HCT116 (cell line): ENCODE measurements around the gene COASY. TPM values are rescaled to one million over a fixed set of nuclear protein-coding genes. Genes with fewer than 3 reads are reported as not detected.
A peak's percentile ranks its signal among the peaks of the same experiment; 100 is the strongest.

Experiments
- ATAC-seq: fragments of 200-7000 bp; cut with Tn5 transposase; 2 replicates; pipeline ENCODE4 v1.9.1; 2020; ENCODE audit warnings: mild to moderate bottlenecking, moderate library complexity
- BruUV-seq: library from RNA; stranded (reverse); fragments of 400-500 nt; replicated peaks from 2 replicates; lab custom pipeline; 2021; lab: Mats Ljungman, UMichigan
- CTCF ChIA-PET: fragments of 300-600 bp; sonication (Branson Sonifier 250); formaldehyde crosslinking; loops from one replicate; lab custom pipeline; 2021; ENCODE audit warnings: antibody characterized with exemption; lab: Charles Lee
- POLR2A ChIA-PET: fragments of 300-600, 350-600 bp; sonication (Branson Sonifier 250); formaldehyde crosslinking; loops from one replicate; lab custom pipeline; 2021; ENCODE audit warnings: antibody characterized with exemption; lab: Charles Lee
- RAD21 ChIA-PET, 2 experiments: fragments of 300-600 bp; sonication (Branson Sonifier 250); formaldehyde crosslinking; loops; one replicate each; lab custom pipeline; 2023; ENCODE audit warnings: low total read pairs in 2 of 2; ENCODE audit not compliant: uncharacterized antibody in 2 of 2, unreplicated experiment in 2 of 2, low non-redundant PET in 1 of 2; lab: Charles Lee
- DNase-seq: peaks from one replicate; pipeline ENCODE4 v3.0.0-alpha.2; 2010; ENCODE audit warnings: low read depth, low spot score
- H2AFZ ChIP-seq: fragments of 200-600 bp; shearing (Covaris generic), sonication (generic); 2 replicates; pipeline ENCODE4 v1.6.1; 2017; ENCODE audit warnings: low read depth, mixed run types, mixed read lengths, antibody characterized with exemption, low read length; ENCODE audit not compliant: poor library complexity, severe bottlenecking
- H3K27ac ChIP-seq: 2 replicates; pipeline ENCODE4 v1.5.1; 2012; ENCODE audit warnings: low read depth, low read length
- H3K27me3 ChIP-seq: fragments of 200-600 bp; sonication (generic); 2 replicates; pipeline ENCODE4 v1.6.1; 2016; ENCODE audit warnings: mixed run types, low read length, mixed read lengths; ENCODE audit not compliant: insufficient read depth
- H3K36me3 ChIP-seq, 2 experiments: fragments of 200-500 bp in 1 of 2; fragments of 200-600 bp in 1 of 2; sonication (Bioruptor generic) in 1 of 2; sonication (generic) in 1 of 2; 2 replicates each; pipeline versions ENCODE4 v1.5.1 to v1.6.1; 2014 to 2016; ENCODE audit warnings: low read length in 2 of 2, inconsistent platforms in 1 of 2, mixed read lengths in 1 of 2, mixed run types in 1 of 2; ENCODE audit not compliant: insufficient read depth in 2 of 2, control insufficient read depth in 1 of 2
- H3K4me1 ChIP-seq, 2 experiments: fragments of 200-600 bp in 1 of 2; sonication (generic) in 1 of 2; 2 replicates each; pipeline versions ENCODE4 v1.5.1 to v1.6.1; 2012 to 2017; ENCODE audit warnings: low read length in 2 of 2, inconsistent platforms in 1 of 2, mild to moderate bottlenecking in 1 of 2, mixed read lengths in 1 of 2, mixed run types in 1 of 2, moderate library complexity in 1 of 2; ENCODE audit not compliant: insufficient read depth in 2 of 2, control insufficient read depth in 1 of 2
- H3K4me2 ChIP-seq: fragments of 200-600 bp; sonication (generic); 2 replicates; pipeline ENCODE4 v1.6.1; 2017; ENCODE audit warnings: mixed run types, low read length, mixed read lengths
- H3K4me3 ChIP-seq, 2 experiments: fragments of 200-600 bp in 1 of 2; sonication (generic) in 1 of 2; replicated peaks in 1 of 2; 2 replicates each; pipeline ENCODE4 v1.5.1; 2011 to 2016; ENCODE audit warnings: low read length in 2 of 2, control low read depth in 1 of 2, low read depth in 1 of 2, mild to moderate bottlenecking in 1 of 2, mixed read lengths in 1 of 2, mixed run types in 1 of 2
- H3K79me2 ChIP-seq: fragments of 200-600 bp; sonication (generic); 2 replicates; pipeline ENCODE4 v1.6.1; 2017; ENCODE audit warnings: mild to moderate bottlenecking, mixed run types, low read length, moderate library complexity, mixed read lengths; ENCODE audit not compliant: insufficient read depth
- H3K9ac ChIP-seq: fragments of 200-600 bp; sonication (generic); 2 replicates; pipeline ENCODE4 v1.6.1; 2016; ENCODE audit warnings: low read length, mixed read lengths
- H3K9me2 ChIP-seq: fragments of 200-600 bp; sonication (generic), shearing (Covaris generic); 2 replicates; pipeline ENCODE4 v1.6.1; 2017; ENCODE audit warnings: mixed run types, mild to moderate bottlenecking, moderate library complexity; ENCODE audit not compliant: insufficient read depth
- H3K9me3 ChIP-seq, 2 experiments: fragments of 200-500 bp in 1 of 2; fragments of 200-600 bp in 1 of 2; sonication (Bioruptor generic) in 1 of 2; sonication (generic) in 1 of 2; 2 replicates each; pipeline ENCODE4 v1.6.1; 2014 to 2017; ENCODE audit warnings: low read length in 2 of 2, mixed read lengths in 2 of 2, inconsistent platforms in 1 of 2, low read depth in 1 of 2, mild to moderate bottlenecking in 1 of 2, mixed run types in 1 of 2, moderate library complexity in 1 of 2; ENCODE audit not compliant: control insufficient read depth in 1 of 2, insufficient read depth in 1 of 2
- H4K20me1 ChIP-seq: fragments of 200-600 bp; sonication (generic), shearing (Covaris generic); 2 replicates; pipeline ENCODE4 v1.6.1; 2017; ENCODE audit warnings: mixed run types, mild to moderate bottlenecking, moderate library complexity; ENCODE audit not compliant: insufficient read depth
- ATF3 ChIP-seq: IDR thresholded peaks from 2 replicates; pipeline ENCODE4 v1.6.1; 2012
- CBX3 ChIP-seq: IDR thresholded peaks from 2 replicates; pipeline ENCODE4 v1.6.1; 2012; ENCODE audit warnings: low read depth
- EGR1 ChIP-seq: IDR thresholded peaks from 2 replicates; pipeline ENCODE4 v1.6.1; 2012; ENCODE audit warnings: low read depth
- ELF1 ChIP-seq: IDR thresholded peaks from 2 replicates; pipeline ENCODE4 v1.6.1; 2012; ENCODE audit warnings: low read depth, borderline replicate concordance
- EZH2 ChIP-seq: fragments of 200-600 bp; sonication (generic); IDR thresholded peaks from 2 replicates; pipeline ENCODE4 v1.6.1; 2017; ENCODE audit warnings: antibody characterized with exemption, mixed run types
- FOSL1 ChIP-seq: IDR thresholded peaks from 2 replicates; pipeline ENCODE4 v1.6.1; 2012; ENCODE audit warnings: low read depth
- JUND ChIP-seq: IDR thresholded peaks from 2 replicates; pipeline ENCODE4 v1.6.1; 2012
- MAX ChIP-seq: IDR thresholded peaks from 2 replicates; pipeline ENCODE4 v1.6.1; 2012
- POLR2AphosphoS5 ChIP-seq: IDR thresholded peaks from 2 replicates; pipeline ENCODE4 v1.6.1; 2011; ENCODE audit warnings: mild to moderate bottlenecking, low read depth, low read length, moderate library complexity
- SIN3A ChIP-seq: IDR thresholded peaks from 2 replicates; pipeline ENCODE4 v1.6.1; 2012; ENCODE audit warnings: low read depth
- SP1 ChIP-seq: IDR thresholded peaks from 2 replicates; pipeline ENCODE4 v1.6.1; 2012; ENCODE audit warnings: low read depth
- SRF ChIP-seq: IDR thresholded peaks from 2 replicates; pipeline ENCODE4 v1.6.1; 2012; ENCODE audit warnings: low read depth
- TCF7L2 ChIP-seq: IDR thresholded peaks from 2 replicates; pipeline ENCODE4 v1.7.0; 2011; ENCODE audit warnings: borderline replicate concordance, inconsistent platforms; ENCODE audit not compliant: insufficient read depth, insufficient read length; ENCODE audit errors: extremely low read depth
- YY1 ChIP-seq: IDR thresholded peaks from 2 replicates; pipeline ENCODE4 v1.6.1; 2011; ENCODE audit warnings: low read length, low read depth, moderate library complexity, mild to moderate bottlenecking; ENCODE audit not compliant: insufficient replicate concordance; ENCODE audit errors: extremely low read depth
- ZBTB33 ChIP-seq: IDR thresholded peaks from 2 replicates; pipeline ENCODE4 v1.6.1; 2011; ENCODE audit warnings: mild to moderate bottlenecking, low read length, moderate library complexity; ENCODE audit not compliant: insufficient replicate concordance; ENCODE audit errors: extremely low read depth
- ZFX ChIP-seq: fragments of 450-650 bp; IDR thresholded peaks from 2 replicates; pipeline ENCODE4 v1.6.1; 2017
- intact Hi-C: fragments of 100-400 bp; cut with micrococcal nuclease; formaldehyde crosslinking; loops from 2 replicates; pipeline ENCODE4 v1.10.0; 2022
- total RNA-seq: library from RNA; stranded (reverse); gene quantifications from one replicate; pipeline ENCODE4 v1.2.1, GENCODE V29; 2021; ENCODE audit not compliant: unreplicated experiment

Gene COASY
- total RNA-seq, 1 experiment from 2014 or later, result 137 TPM

GRCh38 chr17:42518046-42518754 is 43.7 kb upstream of the COASY start:
- Histone ChIP-seq H3K4me2 (peak overlapping the region; percentile 78), H3K9me3 (no peaks in the 10 kb centered on the region), H3K36me3 (peaks cover 3 to 5% of the 10 kb centered on the region in 2 experiments; a peak in 3 of 4 replicates), H3K9ac (peak overlapping the region; percentile 63), H2AFZ (no peak overlapping the region), H3K4me3 (peak overlapping the region in 1 of 2 experiments; percentile 35; a peak in 3 of 4 replicates), H3K79me2 (no peaks in the 10 kb centered on the region), H3K9me2 (no peaks in the 10 kb centered on the region), H3K4me1 (peaks cover 39 to 52% of the 10 kb centered on the region in 2 experiments)
- peak; percentile 79 for DNase-seq
- intact Hi-C loops, result loop anchor here (5.0 kb wide), 1 partner anchor 111 kb away; no protein-coding TSS in a partner anchor
- CTCF ChIA-PET, result interaction anchor here (0.5 to 2.6 kb wide), 28 partner anchors 9 to 296 kb away, joined by 3 to 22 read pairs (median 4); partner anchors contain the start of genes CAVIN1, NAGLU and STAT3
- BruUV-seq, result TSS peak; percentile 85
- no peak for TF ChIP-seq YY1
- peak; percentile 64; the same call in 1 of the 2 replicates for TF ChIP-seq POLR2AphosphoS5
- peak; percentile 16 for TF ChIP-seq TCF7L2
- TF ChIP-seq SP1, result peak; percentile 91
- TF ChIP-seq ZBTB33, result peak; percentile 27
- TF ChIP-seq FOSL1, result peak; percentile 93
- no peak for TF ChIP-seq EZH2
- no peak for TF ChIP-seq ATF3
- no peak for TF ChIP-seq ELF1
- no peak for TF ChIP-seq ZFX
- peak; percentile 52; the same call in 1 of the 2 replicates for TF ChIP-seq SIN3A
- peak; percentile 88 for TF ChIP-seq JUND
- TF ChIP-seq SRF, result peak; percentile 86
- peak; percentile 69; the same call in 1 of the 2 replicates for TF ChIP-seq CBX3
- TF ChIP-seq MAX, result peak; percentile 72
- 0 out of 2 replicates have a peak, but pooled peaks have one; percentile 20 for TF ChIP-seq EGR1
- TF ChIP-seq, all 23 proteins: peak for 11
- RAD21 ChIA-PET, result interaction anchor here (0.6 to 1.5 kb wide), 4 partner anchors 8 to 11 kb away, joined by 3 to 6 read pairs (median 4); no protein-coding TSS in a partner anchor
- no peaks in the 10 kb centered on the region for H4K20me1 ChIP-seq
- POLR2A ChIA-PET, result interaction anchor here (0.5 to 4.6 kb wide), 5 partner anchors 9 to 515 kb away, joined by 3 to 28 read pairs (median 7); partner anchors contain the start of genes CAVIN1 and NAGLU
- no peaks in the 10 kb centered on the region for H3K27me3 ChIP-seq
- peak overlapping the region; percentile 93 for H3K27ac ChIP-seq
- ATAC-seq, result peak; percentile 30
